Measurements from ENCODE around the gene SPTBN1. TPM values are rescaled to one million over a fixed set of nuclear protein-coding genes. Genes with fewer than 3 reads are reported as not detected.

SPTBN1 gene
- total and polyA plus RNA-seq, 2 of the 13 experiments (the other 11 are each of a cell fraction or from before 2014, with no cell fraction given): 123 to 299 TPM

GRCh38 chr2:54545702-54546450 is 89.7 kb downstream of the SPTBN1 start (continued):
- TF ChIP-seq IRF2 (CRISPR knock-in tag; IDR thresholded peaks at IDR 0.05): peak; percentile 59; the same call in 1 of the 2 replicates
- no peak for TF ChIP-seq PRPF4 (IDR thresholded peaks at IDR 0.05; ENCODE audit: low read depth, low read length, poor library complexity, severe bottlenecking)
- TF ChIP-seq ZNF17 (CRISPR knock-in tag; IDR thresholded peaks at IDR 0.05): no peak
- TF ChIP-seq HDAC6 (IDR thresholded peaks at IDR 0.05; ENCODE audit: low read depth, low read length): no peak
- 0 out of 2 replicates have a peak, but pooled peaks have one; percentile 16 for TF ChIP-seq RFX1 (IDR thresholded peaks at IDR 0.05)
- TF ChIP-seq ZNF362 (CRISPR knock-in tag; IDR thresholded peaks at IDR 0.05; ENCODE audit: borderline replicate concordance): peak; percentile 92
- TF ChIP-seq ZNF644 (CRISPR knock-in tag; IDR thresholded peaks at IDR 0.05; ENCODE audit: low read depth): peak; percentile 55; the same call in 1 of the 2 replicates
- TF ChIP-seq HNRNPH1 (optimal IDR thresholded peaks at IDR 0.05; ENCODE audit: low read depth, low read length): no peak
- TF ChIP-seq GZF1 (CRISPR knock-in tag; IDR thresholded peaks at IDR 0.05): no peak
- TF ChIP-seq YY1 (IDR thresholded peaks at IDR 0.05; ENCODE audit: insufficient read depth, insufficient replicate concordance, low read depth, low read length): no peak
- no peak for TF ChIP-seq HOXA9 (CRISPR knock-in tag; IDR thresholded peaks at IDR 0.05; ENCODE audit: borderline replicate concordance)
- TF ChIP-seq ZNF512 (CRISPR knock-in tag; IDR thresholded peaks at IDR 0.05): no peak
- TF ChIP-seq RORA (CRISPR knock-in tag; IDR thresholded peaks at IDR 0.05): no peak
- TF ChIP-seq SIX1 (CRISPR knock-in tag; IDR thresholded peaks at IDR 0.05; ENCODE audit: borderline replicate concordance): peak; percentile 69; the same call in 1 of the 2 replicates
- no peak for TF ChIP-seq ZNF549 (CRISPR knock-in tag; IDR thresholded peaks at IDR 0.05)
- TF ChIP-seq NONO (IDR thresholded peaks at IDR 0.05): no peak
- no peak; the same call in 1 of the 2 replicates for TF ChIP-seq NONO (CRISPR knock-in tag; conservative IDR thresholded peaks at IDR 0.05)
- TF ChIP-seq GLI4 (CRISPR knock-in tag; IDR thresholded peaks at IDR 0.05; ENCODE audit: borderline replicate concordance): 0 out of 2 replicates have a peak, but pooled peaks have one; percentile 51
- no peak for TF ChIP-seq ATF6 (CRISPR knock-in tag; conservative IDR thresholded peaks at IDR 0.05)
- no peak for TF ChIP-seq CC2D1A (CRISPR knock-in tag; IDR thresholded peaks at IDR 0.05)
- no peak for TF ChIP-seq SPEN (CRISPR knock-in tag; IDR thresholded peaks at IDR 0.05; ENCODE audit: low read depth)
- TF ChIP-seq ISL2 (CRISPR knock-in tag; IDR thresholded peaks at IDR 0.05): peak; percentile 36; the same call in 1 of the 2 replicates
- TF ChIP-seq MYNN (CRISPR knock-in tag; IDR thresholded peaks at IDR 0.05; ENCODE audit: low read depth): no peak
- TF ChIP-seq U2AF1 (optimal IDR thresholded peaks at IDR 0.05; ENCODE audit: low read depth, low read length): no peak
- TF ChIP-seq ZNF224 (CRISPR knock-in tag; IDR thresholded peaks at IDR 0.05): no peak
